ENCODE results near the gene NOTO. TPM values are rescaled to one million over a fixed set of nuclear protein-coding genes. Genes with fewer than 3 reads are reported as not detected.

NOTO gene
- total and polyA plus RNA-seq, 2 donors (not counting 1 experiment from before 2014, with no cell fraction given): not detected

DNA sequence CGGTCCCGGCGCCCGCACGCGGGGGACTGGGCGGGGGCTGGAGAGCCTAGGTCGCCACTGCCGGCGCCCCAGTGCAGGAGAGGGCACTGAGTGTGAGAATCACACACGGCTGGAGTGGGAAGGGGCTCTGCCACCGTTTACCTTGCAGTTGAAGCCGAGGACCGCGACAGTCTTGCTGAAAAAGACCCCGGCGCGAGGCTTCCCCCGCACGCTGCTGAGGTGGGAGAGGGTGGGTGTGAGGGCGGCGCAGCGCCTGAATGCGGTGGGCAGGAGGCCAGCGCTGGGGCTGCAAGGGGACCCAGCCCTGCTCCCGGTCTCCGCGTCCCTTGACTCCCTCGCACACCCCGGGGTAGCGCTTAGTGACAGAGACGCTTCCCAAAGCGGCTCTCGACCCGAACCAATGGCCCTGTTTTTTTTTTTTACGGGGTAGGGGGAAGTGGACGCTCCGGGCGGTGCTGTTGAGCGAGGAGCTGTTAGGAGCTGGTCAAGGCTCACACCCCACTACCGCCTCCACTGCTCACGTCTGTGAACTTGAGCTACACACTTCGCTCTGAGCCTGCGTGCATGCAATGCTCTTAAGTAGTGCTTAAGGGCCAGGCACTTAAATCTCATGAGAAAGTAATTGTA, 794 bp downstream of the NOTO start:
- ChIA-PET POLR2A (interaction anchor here (0.7 kb wide), 1 partner anchor 9 kb away, joined by 3 read pairs; no protein-coding TSS in a partner anchor), CTCF (no interaction called here)
- Histone ChIP-seq H2AFZ (ENCODE audit: insufficient read depth, low read depth, low read length, poor library complexity, severe bottlenecking) (peak overlapping the region; percentile 54), H3K27ac (ENCODE audit: low read length in 2 of 2) (no peak overlapping the region), H3K9ac (ENCODE audit: low read length) (peak overlapping the region; percentile 37), H3K36me3 (replicated peaks in 1 of 2; ENCODE audit: control extremely low read depth in 1 of 2, control insufficient read depth in 1 of 2, extremely low read depth in 1 of 2, insufficient read depth in 2 of 2, low read length in 1 of 2) (no peaks in the 10 kb centered on the region), H3K79me2 (ENCODE audit: control insufficient read depth, insufficient read depth, low read length) (no peaks in the 10 kb centered on the region), H3K4me3 (ENCODE audit: control extremely low read depth in 1 of 5, extremely low read depth in 1 of 5, insufficient read depth in 1 of 5, low read depth in 2 of 5, low read length in 4 of 5) (peak overlapping the region in 3 of 5 experiments; percentile 29 to 40 (median 39)), H3K27me3 (replicated peaks in 1 of 4; ENCODE audit: control extremely low read depth in 1 of 4, control insufficient read depth in 3 of 4, insufficient read depth in 4 of 4, low read length in 3 of 4) (peaks cover 0 to 52% (median 20%) of the 10 kb centered on the region in 4 experiments), H3K4me2 (replicated peaks; ENCODE audit: low read depth, low read length, poor library complexity, severe bottlenecking) (peak overlapping the region; percentile 77), H4K20me1 (ENCODE audit: control insufficient read depth, insufficient read depth, low read length, poor library complexity, severe bottlenecking) (no peaks in the 10 kb centered on the region), H3K4me1 (ENCODE audit: control insufficient read depth in 2 of 2, insufficient read depth in 2 of 2, low read length in 2 of 2) (peaks cover 14 to 17% of the 10 kb centered on the region in 2 donors), H3K9me3 (ENCODE audit: control extremely low read depth in 1 of 3, control insufficient read depth in 2 of 3, insufficient read depth in 1 of 3, low read length in 2 of 3) (peaks cover 0 to 16% (median 1%) of the 10 kb centered on the region in 3 donors)
- H3K9me3 Mint-ChIP-seq (ENCODE audit: insufficient read depth): no peaks in the 10 kb centered on the region
- 12% methylated on average over 35 of the region's 44 CpGs for WGBS (ENCODE audit: insufficient coverage)
- peak overlapping the region; percentile 59 for H3K4me3 Mint-ChIP-seq
- H3K4me1 Mint-ChIP-seq: peaks cover 11% of the 10 kb centered on the region
- ATAC-seq (ENCODE audit: low read depth) (no peak), DNase-seq (no peak)
- no peak for TF ChIP-seq CTCF (IDR thresholded peaks at IDR 0.05)
- TF ChIP-seq EZH2 (IDR thresholded peaks at IDR 0.05; ENCODE audit: borderline replicate concordance, insufficient read depth, low read depth, low read length, poor library complexity, severe bottlenecking): no peak
- no peak overlapping the region for H3K27ac Mint-ChIP-seq
- intact Hi-C loops (cut with micrococcal nuclease): no loop called here
- H3K27me3 Mint-ChIP-seq: peaks cover 57% of the 10 kb centered on the region

DNA sequence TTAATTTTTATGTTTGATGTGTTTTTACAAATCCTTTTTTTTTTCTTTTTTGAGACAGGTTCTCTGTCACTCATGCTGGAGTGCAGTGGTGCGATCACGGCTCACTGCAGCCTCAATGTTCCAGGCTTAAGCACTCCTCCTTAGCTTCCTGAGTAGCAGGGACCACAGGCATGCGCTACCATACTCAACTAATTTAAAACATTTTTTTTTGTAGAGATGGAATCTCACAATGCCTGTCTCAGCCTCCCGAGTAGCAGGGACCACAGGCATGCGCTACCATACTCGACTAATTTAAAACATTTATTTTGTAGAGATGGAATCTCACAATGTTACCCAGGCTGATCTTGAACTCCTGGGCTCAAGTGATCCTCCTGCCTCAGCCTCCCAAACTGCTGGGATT, 3.2 kb downstream of the NOTO start:
- H3K27me3 Mint-ChIP-seq: peaks cover 55% of the 10 kb centered on the region

More for the DNA sequence above, 3.2 kb downstream of the NOTO start:
- Mint-ChIP-seq H3K4me3 (no peak overlapping the region), H3K27ac (no peak overlapping the region), H3K9me3 (ENCODE audit: insufficient read depth) (no peaks in the 10 kb centered on the region), H3K4me1 (peaks cover 11% of the 10 kb centered on the region)
- intact Hi-C loops (cut with micrococcal nuclease): no loop called here
- H3K27me3 ChIP-seq (replicated peaks in 1 of 4; ENCODE audit: control extremely low read depth in 1 of 4, control insufficient read depth in 3 of 4, insufficient read depth in 4 of 4, low read length in 3 of 4): peaks cover 0 to 59% (median 16%) of the 10 kb centered on the region in 4 experiments
- DNase-seq: no peak
- H3K79me2 ChIP-seq (ENCODE audit: control insufficient read depth, insufficient read depth, low read length): no peaks in the 10 kb centered on the region
- no peak overlapping the region for H2AFZ ChIP-seq (ENCODE audit: insufficient read depth, low read depth, low read length, poor library complexity, severe bottlenecking)
- H3K9me3 ChIP-seq (ENCODE audit: control extremely low read depth in 1 of 3, control insufficient read depth in 2 of 3, insufficient read depth in 1 of 3, low read length in 2 of 3): peaks cover 0 to 16% (median 1%) of the 10 kb centered on the region in 3 donors
- H4K20me1 ChIP-seq (ENCODE audit: control insufficient read depth, insufficient read depth, low read length, poor library complexity, severe bottlenecking): no peaks in the 10 kb centered on the region
- no peak overlapping the region for H3K27ac ChIP-seq (ENCODE audit: low read length in 2 of 2)
- H3K4me1 ChIP-seq (ENCODE audit: control insufficient read depth in 2 of 2, insufficient read depth in 2 of 2, low read length in 2 of 2): peaks cover 14 to 17% of the 10 kb centered on the region in 2 donors
- H3K36me3 ChIP-seq (replicated peaks in 1 of 2; ENCODE audit: control extremely low read depth in 1 of 2, control insufficient read depth in 1 of 2, extremely low read depth in 1 of 2, insufficient read depth in 2 of 2, low read length in 1 of 2): no peaks in the 10 kb centered on the region
- ChIA-PET CTCF (no interaction called here), POLR2A (no interaction called here)
- no peak overlapping the region for H3K4me3 ChIP-seq (ENCODE audit: control extremely low read depth in 1 of 5, extremely low read depth in 1 of 5, insufficient read depth in 1 of 5, low read depth in 2 of 5, low read length in 4 of 5)
- TF ChIP-seq CTCF (IDR thresholded peaks at IDR 0.05) (no peak), EZH2 (IDR thresholded peaks at IDR 0.05; ENCODE audit: borderline replicate concordance, insufficient read depth, low read depth, low read length, poor library complexity, severe bottlenecking) (no peak)
- ATAC-seq (ENCODE audit: low read depth): no peak
- no peak overlapping the region for H3K4me2 ChIP-seq (replicated peaks; ENCODE audit: low read depth, low read length, poor library complexity, severe bottlenecking)
- 90% methylated on average over 2 of the region's 6 CpGs for WGBS (ENCODE audit: insufficient coverage)
- H3K9ac ChIP-seq (ENCODE audit: low read length): no peak overlapping the region

Data from B cell (primary cell).